Natural killer cell (primary cell): ENCODE data around the gene PDCD6IP. TPM values are rescaled to one million over a fixed set of nuclear protein-coding genes. Genes with fewer than 3 reads are reported as not detected.

Source experiments
- ATAC-seq, 3 donors: fragments of 150-1000 bp in 2 of 3; fragments of 200-7000 bp in 1 of 3; cut with Tn5 transposase; 1 replicate in 1 of 3; 2 replicates in 2 of 3; pipeline ENCODE4 v1.10.0; 2021; ENCODE audit warnings: mild to moderate bottlenecking in 2 of 3, moderate library complexity in 2 of 3
- DNase-seq, 2 donors: peaks; one replicate each; pipeline versions ENCODE4 v3.0.0 to v3.0.0-alpha.2; 2013 to 2021; ENCODE audit warnings: mixed read lengths in 1 of 2
- H3K27ac ChIP-seq: one replicate; pipeline ENCODE4 v1.5.1; 2013; ENCODE audit warnings: mild to moderate bottlenecking, low read length
- H3K27me3 ChIP-seq: one replicate; pipeline ENCODE4 v1.6.1; 2013; ENCODE audit warnings: low read length; ENCODE audit not compliant: control insufficient read depth, insufficient read depth
- H3K36me3 ChIP-seq: one replicate; pipeline ENCODE4 v1.6.1; 2013; ENCODE audit warnings: low read length; ENCODE audit not compliant: control insufficient read depth, insufficient read depth
- H3K4me1 ChIP-seq: one replicate; pipeline ENCODE4 v1.6.1; 2013; ENCODE audit warnings: low read length; ENCODE audit not compliant: control insufficient read depth, insufficient read depth
- H3K4me3 ChIP-seq: one replicate; pipeline ENCODE4 v1.5.1; 2013; ENCODE audit warnings: low read length
- H3K9me3 ChIP-seq: one replicate; pipeline ENCODE4 v1.6.1; 2013; ENCODE audit warnings: low read length; ENCODE audit not compliant: control insufficient read depth, insufficient read depth
- H3K27ac Mint-ChIP-seq, 2 donors: one replicate each; pipeline ENCODE4 v1.8.0; 2022; ENCODE audit warnings: mild to moderate bottlenecking in 2 of 2, mixed read lengths in 2 of 2, moderate library complexity in 1 of 2
- H3K27me3 Mint-ChIP-seq, 2 donors: one replicate each; pipeline ENCODE4 v1.8.0; 2022; ENCODE audit warnings: low read depth in 2 of 2, mixed read lengths in 2 of 2
- H3K36me3 Mint-ChIP-seq: one replicate; pipeline ENCODE4 v1.8.0; 2022; ENCODE audit warnings: mixed read lengths
- H3K4me1 Mint-ChIP-seq, 2 donors: one replicate each; pipeline ENCODE4 v1.8.0; 2022; ENCODE audit warnings: mixed read lengths in 2 of 2
- H3K4me3 Mint-ChIP-seq: one replicate; pipeline ENCODE4 v1.8.0; 2022; ENCODE audit warnings: mild to moderate bottlenecking, moderate library complexity, mixed read lengths
- H3K9me3 Mint-ChIP-seq, 2 donors: one replicate each; pipeline ENCODE4 v1.8.0; 2022; ENCODE audit warnings: mixed read lengths in 2 of 2
- WGBS: methylation state at CpG from one replicate; pipeline ENCODE4 v1.1.7; 2013; ENCODE audit warnings: missing lambda C conversion rate; ENCODE audit not compliant: insufficient coverage; 5-methylcytosine and 5-hydroxymethylcytosine counted together
- intact Hi-C: fragments of 100-400 bp; cut with micrococcal nuclease; formaldehyde crosslinking; loops from one replicate; pipeline ENCODE4 v1.14.2; 2022
- total RNA-seq, 4 donors: library from RNA; stranded (reverse); fragments of 120-200 nt in 1 of 4; gene quantifications; one replicate each; pipeline versions ENCODE4 v1.2.3 to v1.2.4, GENCODE V29; 2013 to 2022
- TF ChIP-seq, protein P1 (sequence below): fragments of 200-600 bp; IDR thresholded peaks from one replicate; pipeline ENCODE4 v1.8.0; 2022; ENCODE audit warnings: antibody characterized with exemption

Gene PDCD6IP
- total RNA-seq, 3 donors from 2014 or later (not counting 1 experiment from before 2014, with no cell fraction given): 170 to 182 (median 179) TPM

GRCh38 chr3:33823821-33824220 is 25.4 kb downstream of the PDCD6IP start:
- intact Hi-C loops: no loop called here
- H3K27me3 ChIP-seq: no peaks in the 10 kb centered on the region
- H3K36me3 Mint-ChIP-seq: no peaks in the 10 kb centered on the region

GRCh38 chr3:33825111-33825510 is 26.7 kb downstream of the PDCD6IP start:
- ATAC-seq (no peak), DNase-seq (no peak)
- H3K4me3 ChIP-seq: no peak overlapping the region
- H3K27ac ChIP-seq: no peak overlapping the region
- no peaks in the 10 kb centered on the region for H3K9me3 Mint-ChIP-seq
- H3K27me3 Mint-ChIP-seq: no peaks in the 10 kb centered on the region
- H3K9me3 ChIP-seq: no peaks in the 10 kb centered on the region
- H3K36me3 ChIP-seq: peaks cover 67% of the 10 kb centered on the region
- 100% methylated on average over 5 of the region's 5 CpGs for WGBS
- no peak overlapping the region for H3K27ac Mint-ChIP-seq
- no peaks in the 10 kb centered on the region for H3K36me3 Mint-ChIP-seq
- no peaks in the 10 kb centered on the region for H3K27me3 ChIP-seq
- intact Hi-C loops: no loop called here
- H3K4me3 Mint-ChIP-seq: no peak overlapping the region
- no peaks in the 10 kb centered on the region for H3K4me1 ChIP-seq
- peaks cover 13 to 14% of the 10 kb centered on the region in 2 donors for H3K4me1 Mint-ChIP-seq
- TF ChIP-seq, protein P1, sequence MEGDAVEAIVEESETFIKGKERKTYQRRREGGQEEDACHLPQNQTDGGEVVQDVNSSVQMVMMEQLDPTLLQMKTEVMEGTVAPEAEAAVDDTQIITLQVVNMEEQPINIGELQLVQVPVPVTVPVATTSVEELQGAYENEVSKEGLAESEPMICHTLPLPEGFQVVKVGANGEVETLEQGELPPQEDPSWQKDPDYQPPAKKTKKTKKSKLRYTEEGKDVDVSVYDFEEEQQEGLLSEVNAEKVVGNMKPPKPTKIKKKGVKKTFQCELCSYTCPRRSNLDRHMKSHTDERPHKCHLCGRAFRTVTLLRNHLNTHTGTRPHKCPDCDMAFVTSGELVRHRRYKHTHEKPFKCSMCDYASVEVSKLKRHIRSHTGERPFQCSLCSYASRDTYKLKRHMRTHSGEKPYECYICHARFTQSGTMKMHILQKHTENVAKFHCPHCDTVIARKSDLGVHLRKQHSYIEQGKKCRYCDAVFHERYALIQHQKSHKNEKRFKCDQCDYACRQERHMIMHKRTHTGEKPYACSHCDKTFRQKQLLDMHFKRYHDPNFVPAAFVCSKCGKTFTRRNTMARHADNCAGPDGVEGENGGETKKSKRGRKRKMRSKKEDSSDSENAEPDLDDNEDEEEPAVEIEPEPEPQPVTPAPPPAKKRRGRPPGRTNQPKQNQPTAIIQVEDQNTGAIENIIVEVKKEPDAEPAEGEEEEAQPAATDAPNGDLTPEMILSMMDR: no peak

More at GRCh38 chr3:33823821-33824220, 25.4 kb downstream of the PDCD6IP start:
- no peaks in the 10 kb centered on the region for H3K9me3 ChIP-seq
- H3K4me3 ChIP-seq: no peak overlapping the region
- no peaks in the 10 kb centered on the region for H3K27me3 Mint-ChIP-seq
- H3K4me1 ChIP-seq: no peaks in the 10 kb centered on the region
- no peak overlapping the region for H3K27ac Mint-ChIP-seq
- DNase-seq (no peak), ATAC-seq (no peak)
- 100% methylated on average over 1 of the region's 1 CpG for WGBS
- TF ChIP-seq, protein P1: no peak
- peaks cover 58% of the 10 kb centered on the region for H3K36me3 ChIP-seq
- no peaks in the 10 kb centered on the region for H3K9me3 Mint-ChIP-seq
- H3K4me1 Mint-ChIP-seq: peaks cover 19 to 21% of the 10 kb centered on the region in 2 donors
- H3K4me3 Mint-ChIP-seq: no peak overlapping the region
- H3K27ac ChIP-seq: no peak overlapping the region

GRCh38 chr3:33826206-33826605 is 27.8 kb downstream of the PDCD6IP start:
- H3K4me3 Mint-ChIP-seq: no peak overlapping the region
- intact Hi-C loops: no loop called here
- DNase-seq (no peak), ATAC-seq (no peak)
- H3K27me3 Mint-ChIP-seq: no peaks in the 10 kb centered on the region
- Histone ChIP-seq H3K9me3 (no peaks in the 10 kb centered on the region), H3K4me3 (no peak overlapping the region), H3K4me1 (no peaks in the 10 kb centered on the region), H3K27ac (no peak overlapping the region), H3K36me3 (peaks cover 75% of the 10 kb centered on the region), H3K27me3 (no peaks in the 10 kb centered on the region)
- peak overlapping the region; percentile 8 to 26 for H3K27ac Mint-ChIP-seq
- H3K9me3 Mint-ChIP-seq: no peaks in the 10 kb centered on the region
- 100% methylated on average over 1 of the region's 1 CpG for WGBS
- peaks cover 11 to 12% of the 10 kb centered on the region in 2 donors for H3K4me1 Mint-ChIP-seq
- TF ChIP-seq, protein P1: no peak
- no peaks in the 10 kb centered on the region for H3K36me3 Mint-ChIP-seq

DNA sequence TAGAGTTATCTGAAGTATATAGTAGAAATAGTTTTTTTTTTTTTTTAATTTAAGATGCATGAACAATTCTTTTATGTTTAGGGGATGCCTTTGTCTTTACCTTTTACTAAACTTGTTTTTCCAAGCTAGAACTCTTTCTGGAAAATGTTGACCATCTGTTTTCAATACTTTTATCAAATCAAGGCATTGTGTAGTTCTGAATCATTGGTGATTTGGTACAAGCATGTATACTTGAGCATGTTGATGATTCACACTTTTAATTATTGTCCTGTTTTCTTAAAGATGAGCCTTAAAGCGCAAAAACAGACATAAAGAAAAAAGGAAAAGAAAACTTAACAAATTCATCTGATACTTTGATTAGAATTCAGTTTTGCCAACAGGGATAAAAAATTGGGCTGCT is 28.3 kb downstream of the PDCD6IP start:
- H3K4me1 Mint-ChIP-seq: peaks cover 6 to 9% of the 10 kb centered on the region in 2 donors
- no peaks in the 10 kb centered on the region for H3K27me3 Mint-ChIP-seq
- no peak overlapping the region for H3K27ac Mint-ChIP-seq
- no peak for ATAC-seq
- no peaks in the 10 kb centered on the region for H3K4me1 ChIP-seq
- no peak for DNase-seq
- no peak overlapping the region for H3K4me3 Mint-ChIP-seq
- no CpG with 5 or more reads among the region's 1 CpG for WGBS
- no peaks in the 10 kb centered on the region for H3K9me3 ChIP-seq
- no peak overlapping the region for H3K27ac ChIP-seq
- no peak overlapping the region for H3K4me3 ChIP-seq
- H3K36me3 ChIP-seq: peaks cover 75% of the 10 kb centered on the region
- H3K27me3 ChIP-seq: no peaks in the 10 kb centered on the region
- intact Hi-C loops: no loop called here
- no peaks in the 10 kb centered on the region for H3K9me3 Mint-ChIP-seq
- H3K36me3 Mint-ChIP-seq: no peaks in the 10 kb centered on the region
- TF ChIP-seq, protein P1: no peak
